OCI-LY1 (cell line): ENCODE measurements around the gene SHROOM2.

Source experiments
- H2AFZ ChIP-seq: fragments of 200-600 bp; sonication (generic), shearing (Covaris generic); 2 replicates; pipeline ENCODE4 v1.6.0; 2014; ENCODE audit warnings: antibody characterized with exemption, mild to moderate bottlenecking, low read length
- H3F3A ChIP-seq: fragments of 200-600 bp; sonication (generic), shearing (Covaris generic); 2 replicates; pipeline ENCODE4 v1.6.0; 2014; ENCODE audit warnings: mild to moderate bottlenecking, antibody characterized with exemption, low read length, moderate library complexity; ENCODE audit not compliant: insufficient read depth
- H3K27ac ChIP-seq: fragments of 200-600 bp; sonication (generic); 2 replicates; pipeline ENCODE4 v1.5.1; 2014; ENCODE audit warnings: low read length, mixed run types, mild to moderate bottlenecking, low read depth; ENCODE audit not compliant: poor library complexity, severe bottlenecking
- H3K27me3 ChIP-seq: fragments of 200-600 bp; sonication (generic); 2 replicates; pipeline ENCODE4 v1.6.0; 2014; ENCODE audit warnings: antibody characterized with exemption, mild to moderate bottlenecking, low read length, moderate library complexity; ENCODE audit not compliant: insufficient read depth
- H3K36me3 ChIP-seq: fragments of 200-600 bp; sonication (generic); 2 replicates; pipeline ENCODE4 v1.6.1; 2014; ENCODE audit warnings: mild to moderate bottlenecking, antibody characterized with exemption, low read length, moderate library complexity, mixed read lengths; ENCODE audit not compliant: insufficient read depth
- H3K4me1 ChIP-seq: fragments of 200-600 bp; sonication (generic); 2 replicates; pipeline ENCODE4 v1.5.1; 2014; ENCODE audit warnings: mild to moderate bottlenecking, low read length, moderate library complexity; ENCODE audit not compliant: insufficient read depth, severe bottlenecking
- H3K4me2 ChIP-seq: fragments of 200-600 bp; sonication (generic), shearing (Covaris generic); 2 replicates; pipeline ENCODE4 v1.6.1; 2014; ENCODE audit warnings: low read length
- H3K4me3 ChIP-seq: fragments of 200-600 bp; sonication (generic); 2 replicates; pipeline ENCODE4 v1.5.1; 2014; ENCODE audit warnings: low read length, low read depth, mild to moderate bottlenecking, mixed read lengths; ENCODE audit not compliant: poor library complexity, severe bottlenecking
- H3K79me2 ChIP-seq: fragments of 200-600 bp; shearing (Covaris generic); 2 replicates; pipeline ENCODE4 v1.6.1; 2016; ENCODE audit warnings: mixed run types, low read length, mixed read lengths; ENCODE audit not compliant: insufficient read depth
- H3K9ac ChIP-seq: fragments of 200-600 bp; sonication (generic), shearing (Covaris generic); 2 replicates; pipeline ENCODE4 v1.6.1; 2014; ENCODE audit warnings: mild to moderate bottlenecking, low read length, mixed read lengths
- H3K9me2 ChIP-seq: fragments of 200-600 bp; sonication (generic), shearing (Covaris generic); 2 replicates; pipeline ENCODE4 v1.6.1; 2014; ENCODE audit warnings: low read depth, mild to moderate bottlenecking, low read length, mixed read lengths
- H3K9me3 ChIP-seq: fragments of 200-600 bp; shearing (Covaris generic); 2 replicates; pipeline ENCODE4 v1.6.1; 2014; ENCODE audit warnings: low read length, mixed read lengths
- H4K20me1 ChIP-seq: fragments of 200-600 bp; sonication (generic), shearing (Covaris generic); 2 replicates; pipeline ENCODE4 v1.6.0; 2016; ENCODE audit warnings: mild to moderate bottlenecking, low read length; ENCODE audit not compliant: insufficient read depth
- CTCF ChIP-seq: fragments of 200-600 bp; sonication (generic), shearing (Covaris generic); IDR thresholded peaks from 2 replicates; pipeline ENCODE4 v1.5.1; 2017; ENCODE audit warnings: mild to moderate bottlenecking, antibody characterized with exemption, low read length, moderate library complexity, mixed read lengths
- EZH2 ChIP-seq: fragments of 200-600 bp; sonication (generic), shearing (Covaris generic); IDR thresholded peaks from 2 replicates; pipeline ENCODE4 v1.8.0; 2017; ENCODE audit warnings: borderline replicate concordance, mixed run types, mild to moderate bottlenecking, antibody characterized with exemption, low read length, moderate library complexity, mixed read lengths

Gene SHROOM2

DNA sequence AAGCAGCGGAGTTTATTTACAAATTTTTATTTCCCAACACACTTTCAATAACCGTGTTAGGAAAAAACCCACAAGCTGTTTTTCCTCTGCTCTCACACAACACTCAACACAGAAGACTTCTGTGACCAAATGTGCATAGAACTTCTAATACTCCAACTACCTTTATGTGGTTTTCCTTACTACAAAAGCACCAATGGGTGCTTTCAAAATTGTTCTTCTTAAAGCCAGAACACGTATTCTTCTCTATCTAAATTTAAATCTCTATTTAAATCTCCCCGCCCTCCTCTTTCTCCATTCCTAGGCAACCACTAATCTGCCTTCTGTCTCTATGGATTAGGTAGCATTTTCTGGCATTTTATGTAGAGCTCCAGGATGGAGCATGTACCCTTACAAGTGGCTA is 90.0 kb downstream of the SHROOM2 start:
- no peaks in the 10 kb centered on the region for H3K79me2 ChIP-seq
- TF ChIP-seq EZH2 = no peak
- TF ChIP-seq CTCF = no peak
- H3K9me2 ChIP-seq = no peaks in the 10 kb centered on the region
- no peaks in the 10 kb centered on the region for H3K27me3 ChIP-seq
- no peak overlapping the region for H3K4me2 ChIP-seq
- no peaks in the 10 kb centered on the region for H3K9me3 ChIP-seq
- no peaks in the 10 kb centered on the region for H3K4me1 ChIP-seq
- no peaks in the 10 kb centered on the region for H3K36me3 ChIP-seq
- H3K9ac ChIP-seq = no peak overlapping the region
- H3F3A ChIP-seq = no peaks in the 10 kb centered on the region
- H3K4me3 ChIP-seq = no peak overlapping the region
- no peak overlapping the region for H2AFZ ChIP-seq
- no peak overlapping the region for H3K27ac ChIP-seq
- H4K20me1 ChIP-seq = no peaks in the 10 kb centered on the region

DNA sequence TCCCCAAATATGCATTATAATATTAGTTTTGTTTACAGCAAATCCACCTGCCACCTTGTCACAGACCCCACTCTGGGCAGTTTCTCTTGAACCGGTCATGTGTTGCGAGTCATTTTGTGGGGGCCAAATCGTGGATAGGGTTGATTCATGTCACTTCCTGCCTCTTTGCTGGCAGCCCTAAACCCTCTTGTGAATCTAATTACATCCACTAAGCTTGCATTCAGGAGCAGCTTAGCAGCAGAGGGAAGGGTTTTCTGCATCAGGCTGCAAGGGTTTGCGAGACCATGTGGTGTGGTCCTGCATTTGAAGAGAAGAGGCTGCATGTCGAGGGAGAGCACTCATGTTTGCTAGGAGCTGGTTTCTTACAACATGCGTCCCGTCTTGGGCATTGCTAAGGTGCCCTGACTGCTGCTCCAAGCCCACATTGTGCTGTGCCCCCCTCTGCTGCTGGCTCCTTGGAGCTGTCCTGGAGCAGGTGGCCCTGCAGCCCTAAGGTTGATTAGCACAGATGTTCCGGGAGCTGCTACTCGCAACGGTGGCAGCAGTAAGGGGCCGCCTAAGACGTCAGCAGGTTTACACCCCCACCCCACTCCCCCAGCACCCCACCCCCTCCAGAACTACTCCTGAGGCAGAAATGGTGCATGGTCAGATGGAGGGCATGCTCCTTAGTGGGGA is 92.1 kb downstream of the SHROOM2 start:
- H3K4me1 ChIP-seq = no peaks in the 10 kb centered on the region
- H3K9ac ChIP-seq = no peak overlapping the region
- no peaks in the 10 kb centered on the region for H3F3A ChIP-seq
- no peaks in the 10 kb centered on the region for H3K9me3 ChIP-seq
- no peak overlapping the region for H3K4me2 ChIP-seq
- TF ChIP-seq CTCF = no peak
- no peak for TF ChIP-seq EZH2
- no peaks in the 10 kb centered on the region for H4K20me1 ChIP-seq
- H3K79me2 ChIP-seq = no peaks in the 10 kb centered on the region
- no peak overlapping the region for H3K4me3 ChIP-seq
- H3K36me3 ChIP-seq = no peaks in the 10 kb centered on the region
- H2AFZ ChIP-seq = no peak overlapping the region
- H3K27me3 ChIP-seq = no peaks in the 10 kb centered on the region
- no peak overlapping the region for H3K27ac ChIP-seq
- no peaks in the 10 kb centered on the region for H3K9me2 ChIP-seq

DNA sequence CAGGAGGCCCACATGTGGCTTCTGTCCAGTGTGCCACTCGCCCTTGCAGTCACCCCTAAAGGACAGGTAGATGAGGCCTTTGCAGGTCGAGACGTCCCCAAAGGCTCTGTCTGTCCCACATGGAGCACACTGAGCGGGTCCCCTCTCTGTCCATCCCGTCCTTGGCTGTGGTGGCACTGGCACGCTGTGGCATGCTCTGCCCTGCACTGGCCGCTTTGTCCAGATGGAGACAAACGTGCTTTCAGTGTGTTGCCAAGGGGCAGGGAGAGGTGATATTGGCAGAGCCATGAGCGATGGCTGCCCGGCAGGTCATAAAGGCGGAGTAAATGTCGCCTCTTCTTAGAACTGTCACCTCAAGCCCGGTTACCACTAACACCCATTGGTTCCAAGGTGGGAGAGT is 94.0 kb downstream of the SHROOM2 start:
- Histone ChIP-seq H3K27ac (no peak overlapping the region), H3K4me2 (no peak overlapping the region), H3K27me3 (no peaks in the 10 kb centered on the region), H3K36me3 (no peaks in the 10 kb centered on the region), H3K9me2 (no peaks in the 10 kb centered on the region), H4K20me1 (no peaks in the 10 kb centered on the region), H3K9ac (no peak overlapping the region), H3K79me2 (no peaks in the 10 kb centered on the region), H3K4me3 (no peak overlapping the region), H2AFZ (no peak overlapping the region), H3F3A (no peaks in the 10 kb centered on the region), H3K9me3 (no peaks in the 10 kb centered on the region), H3K4me1 (no peaks in the 10 kb centered on the region)
- TF ChIP-seq CTCF (no peak), EZH2 (no peak)
